ENCODE results near the gene SLC7A7.

The SLC7A7 gene

DNA sequence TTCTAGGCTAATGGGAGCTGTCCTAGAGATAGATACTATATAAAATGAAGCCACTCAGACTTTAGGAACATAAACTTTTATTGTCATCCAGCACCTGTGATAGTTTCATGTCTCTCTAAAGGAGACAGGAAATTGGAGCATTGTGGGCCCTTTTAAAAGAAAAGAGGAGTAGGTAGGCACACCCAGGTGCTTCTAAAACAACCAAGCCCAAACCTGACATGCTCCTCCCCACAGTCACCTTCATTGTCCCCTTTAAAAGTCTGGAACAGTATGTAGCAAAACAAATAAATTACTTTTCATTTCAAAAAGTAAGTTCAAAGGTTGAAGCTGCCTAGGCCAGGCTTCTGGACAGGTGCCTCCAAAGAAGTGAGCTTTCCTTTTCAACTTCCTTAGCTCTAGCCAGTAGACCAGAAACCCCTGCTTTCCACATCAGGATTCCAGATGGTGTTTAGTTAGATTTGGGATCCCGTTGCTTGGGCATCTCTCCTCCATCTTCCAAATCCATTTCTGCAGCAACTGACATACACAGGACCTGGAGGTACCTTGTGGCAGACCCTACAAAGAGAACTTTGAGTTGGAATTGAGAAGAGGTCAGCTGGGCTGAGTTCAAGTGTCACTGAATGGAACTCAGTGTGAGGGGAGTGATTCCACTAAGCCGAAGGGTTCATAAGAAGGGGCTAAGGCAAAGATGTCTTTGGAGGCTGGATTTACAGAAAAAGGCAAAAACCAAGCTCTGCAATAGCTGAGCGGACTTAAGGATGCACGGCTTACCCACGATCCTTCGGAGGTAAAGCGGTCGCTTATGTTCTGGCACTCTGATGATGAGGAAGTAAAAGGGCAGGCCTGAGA, 41.8 kb downstream of the SLC7A7 start:
- Histone ChIP-seq H3K4me1 (peaks cover 9% of the 10 kb centered on the region), H3K36me3 (ENCODE audit: control insufficient read depth, insufficient read depth, low read length) (no peaks in the 10 kb centered on the region), H3K9me3 (ENCODE audit: control insufficient read depth, low read length) (no peaks in the 10 kb centered on the region), H2AFZ (no peak overlapping the region), H3K9ac (no peak overlapping the region), H3K4me3 (ENCODE audit: low read depth, low read length) (no peak overlapping the region), H3K27me3 (ENCODE audit: control insufficient read depth, insufficient read depth, low read length) (no peaks in the 10 kb centered on the region), H3K79me2 (no peaks in the 10 kb centered on the region), H3K27ac (no peak overlapping the region), H3K4me2 (ENCODE audit: low read length) (no peak overlapping the region)
- TF ChIP-seq, protein P1, sequence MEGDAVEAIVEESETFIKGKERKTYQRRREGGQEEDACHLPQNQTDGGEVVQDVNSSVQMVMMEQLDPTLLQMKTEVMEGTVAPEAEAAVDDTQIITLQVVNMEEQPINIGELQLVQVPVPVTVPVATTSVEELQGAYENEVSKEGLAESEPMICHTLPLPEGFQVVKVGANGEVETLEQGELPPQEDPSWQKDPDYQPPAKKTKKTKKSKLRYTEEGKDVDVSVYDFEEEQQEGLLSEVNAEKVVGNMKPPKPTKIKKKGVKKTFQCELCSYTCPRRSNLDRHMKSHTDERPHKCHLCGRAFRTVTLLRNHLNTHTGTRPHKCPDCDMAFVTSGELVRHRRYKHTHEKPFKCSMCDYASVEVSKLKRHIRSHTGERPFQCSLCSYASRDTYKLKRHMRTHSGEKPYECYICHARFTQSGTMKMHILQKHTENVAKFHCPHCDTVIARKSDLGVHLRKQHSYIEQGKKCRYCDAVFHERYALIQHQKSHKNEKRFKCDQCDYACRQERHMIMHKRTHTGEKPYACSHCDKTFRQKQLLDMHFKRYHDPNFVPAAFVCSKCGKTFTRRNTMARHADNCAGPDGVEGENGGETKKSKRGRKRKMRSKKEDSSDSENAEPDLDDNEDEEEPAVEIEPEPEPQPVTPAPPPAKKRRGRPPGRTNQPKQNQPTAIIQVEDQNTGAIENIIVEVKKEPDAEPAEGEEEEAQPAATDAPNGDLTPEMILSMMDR (IDR thresholded peaks at IDR 0.05): no peak

- Histone ChIP-seq H3K27ac (no peak overlapping the region), H3K79me2 (no peaks in the 10 kb centered on the region), H3K9me3 (ENCODE audit: control insufficient read depth, low read length) (no peaks in the 10 kb centered on the region), H3K4me1 (peaks cover 9% of the 10 kb centered on the region), H3K9ac (no peak overlapping the region), H3K4me3 (ENCODE audit: low read depth, low read length) (no peak overlapping the region), H3K4me2 (ENCODE audit: low read length) (no peak overlapping the region), H3K36me3 (ENCODE audit: control insufficient read depth, insufficient read depth, low read length) (no peaks in the 10 kb centered on the region), H2AFZ (no peak overlapping the region), H3K27me3 (ENCODE audit: control insufficient read depth, insufficient read depth, low read length) (no peaks in the 10 kb centered on the region)
- TF ChIP-seq, protein P1 (IDR thresholded peaks at IDR 0.05): no peak
Observed at GRCh38 chr14:22772725-22773124, 42.5 kb downstream of the SLC7A7 start.

DNA sequence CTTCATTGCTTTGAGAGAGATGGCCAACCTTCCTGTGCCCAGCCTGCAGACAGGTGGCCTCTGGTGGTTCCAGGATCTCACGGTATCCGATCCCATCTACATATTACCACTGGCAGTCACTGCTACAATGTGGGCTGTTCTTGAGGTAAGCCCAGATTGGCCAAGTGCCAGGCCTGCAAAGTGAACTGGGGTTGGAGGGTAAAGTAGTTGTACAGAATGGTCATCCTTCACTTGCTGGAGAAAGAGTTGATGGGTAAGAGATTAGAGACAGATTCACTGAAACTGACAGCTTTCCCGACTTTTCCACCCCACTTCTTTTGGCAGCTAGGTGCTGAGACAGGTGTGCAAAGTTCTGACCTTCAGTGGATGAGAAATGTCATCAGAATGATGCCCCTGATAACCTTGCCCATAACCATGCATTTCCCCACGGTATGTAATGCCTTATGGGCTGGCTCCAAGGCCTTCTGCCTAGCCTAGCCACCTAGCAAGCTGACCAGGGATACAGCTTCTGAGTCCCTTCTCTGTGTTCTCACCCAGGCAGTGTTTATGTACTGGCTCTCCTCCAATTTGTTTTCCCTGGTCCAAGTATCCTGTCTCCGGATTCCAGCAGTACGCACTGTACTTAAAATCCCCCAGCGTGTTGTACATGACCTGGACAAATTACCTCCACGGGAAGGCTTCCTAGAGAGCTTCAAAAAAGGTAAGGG, 44.6 kb downstream of the SLC7A7 start:
- H2AFZ ChIP-seq: no peak overlapping the region
- H3K36me3 ChIP-seq (ENCODE audit: control insufficient read depth, insufficient read depth, low read length): no peaks in the 10 kb centered on the region

GRCh38 chr14:22769369-22769768, 45.9 kb downstream of the SLC7A7 start:
- peaks cover 14% of the 10 kb centered on the region for H3K4me1 ChIP-seq
- H2AFZ ChIP-seq: no peak overlapping the region
- no peak overlapping the region for H3K4me2 ChIP-seq (ENCODE audit: low read length)
- H3K9me3 ChIP-seq (ENCODE audit: control insufficient read depth, low read length): no peaks in the 10 kb centered on the region
- peaks cover 4% of the 10 kb centered on the region for H3K79me2 ChIP-seq
- peak overlapping the region; percentile 6 for H3K4me3 ChIP-seq (ENCODE audit: low read depth, low read length)
- TF ChIP-seq, protein P1 (IDR thresholded peaks at IDR 0.05): no peak
- H3K36me3 ChIP-seq (ENCODE audit: control insufficient read depth, insufficient read depth, low read length): no peaks in the 10 kb centered on the region
- no peak overlapping the region for H3K9ac ChIP-seq
- H3K27ac ChIP-seq: no peak overlapping the region
- H3K27me3 ChIP-seq (ENCODE audit: control insufficient read depth, insufficient read depth, low read length): no peaks in the 10 kb centered on the region

More for the DNA sequence above, 44.6 kb downstream of the SLC7A7 start:
- Histone ChIP-seq H3K27me3 (ENCODE audit: control insufficient read depth, insufficient read depth, low read length) (no peaks in the 10 kb centered on the region), H3K4me3 (ENCODE audit: low read depth, low read length) (no peak overlapping the region), H3K4me2 (ENCODE audit: low read length) (peak overlapping the region; percentile 20), H3K27ac (peak overlapping the region; percentile 48), H3K9ac (no peak overlapping the region), H3K79me2 (peaks cover 4% of the 10 kb centered on the region), H3K9me3 (ENCODE audit: control insufficient read depth, low read length) (no peaks in the 10 kb centered on the region), H3K4me1 (peaks cover 12% of the 10 kb centered on the region)
- TF ChIP-seq, protein P1 (IDR thresholded peaks at IDR 0.05): no peak

Measured in parathyroid adenoma (tissue), 2 donors.